ENCODE measurements around the gene PTGDS.

Gene PTGDS

GRCh38 chr9:137023583-137023991, 46.3 kb downstream of the PTGDS start:
- H3K9me3 ChIP-seq (ENCODE audit: control insufficient read depth, insufficient read depth, low read depth, low read length), result no peaks in the 10 kb centered on the region
- ChIA-PET CTCF (interaction anchor here (0.6 to 3.7 kb wide), 2 partner anchors 9 to 12 kb away, joined by 3 to 19 read pairs; no protein-coding TSS in a partner anchor), POLR2A (interaction anchor here (1.1 kb wide), 1 partner anchor 184 kb away, joined by 3 read pairs; no protein-coding TSS in a partner anchor)
- H3K27ac ChIP-seq (ENCODE audit: extremely low read depth, low read depth, low read length), result no peak overlapping the region
- H3K4me3 ChIP-seq (ENCODE audit: low read depth, low read length), result no peak overlapping the region
- peak; percentile 90 for TF ChIP-seq ZIC2 (tag by site-specific recombination; IDR thresholded peaks at IDR 0.05)
- no peak for TF ChIP-seq RBAK (tag by site-specific recombination; IDR thresholded peaks at IDR 0.05)
- peak; percentile 72 for TF ChIP-seq GLIS1 (tag by site-specific recombination; IDR thresholded peaks at IDR 0.05)
- H3K36me3 ChIP-seq (ENCODE audit: control insufficient read depth in 2 of 2, insufficient read depth in 1 of 2, low read length in 2 of 2), result peaks cover 0 to 13% of the 10 kb centered on the region in 2 experiments; a peak in 1 of 3 replicates
- peaks cover 2% of the 10 kb centered on the region; the same call in 1 of the 2 replicates for H3K4me1 ChIP-seq (ENCODE audit: control insufficient read depth, insufficient read depth, low read length)

GRCh38 chr9:137025517-137025966, 48.2 kb downstream of the PTGDS start:
- POLR2A ChIA-PET, result interaction anchor here (1.0 to 1.9 kb wide), 3 partner anchors 9 to 61 kb away, joined by 4 to 6 read pairs (median 4); partner anchors contain the start of gene PAXX
- CTCF ChIA-PET, result interaction anchor here (0.9 to 5.8 kb wide), 6 partner anchors 10 to 81 kb away, joined by 3 to 86 read pairs (median 13); partner anchors contain the start of genes FBXW5 and SAPCD2
- Histone ChIP-seq H3K4me1 (ENCODE audit: control insufficient read depth, insufficient read depth, low read length) (peaks cover 2% of the 10 kb centered on the region; the same call in 1 of the 2 replicates), H3K36me3 (ENCODE audit: control insufficient read depth in 2 of 2, insufficient read depth in 1 of 2, low read length in 2 of 2) (peaks cover 0 to 8% of the 10 kb centered on the region in 2 experiments; a peak in 1 of 3 replicates), H3K27ac (ENCODE audit: extremely low read depth, low read depth, low read length) (no peak overlapping the region), H3K9me3 (ENCODE audit: control insufficient read depth, insufficient read depth, low read depth, low read length) (no peaks in the 10 kb centered on the region), H3K4me3 (ENCODE audit: low read depth, low read length) (no peak overlapping the region)
- TF ChIP-seq, protein P1, sequence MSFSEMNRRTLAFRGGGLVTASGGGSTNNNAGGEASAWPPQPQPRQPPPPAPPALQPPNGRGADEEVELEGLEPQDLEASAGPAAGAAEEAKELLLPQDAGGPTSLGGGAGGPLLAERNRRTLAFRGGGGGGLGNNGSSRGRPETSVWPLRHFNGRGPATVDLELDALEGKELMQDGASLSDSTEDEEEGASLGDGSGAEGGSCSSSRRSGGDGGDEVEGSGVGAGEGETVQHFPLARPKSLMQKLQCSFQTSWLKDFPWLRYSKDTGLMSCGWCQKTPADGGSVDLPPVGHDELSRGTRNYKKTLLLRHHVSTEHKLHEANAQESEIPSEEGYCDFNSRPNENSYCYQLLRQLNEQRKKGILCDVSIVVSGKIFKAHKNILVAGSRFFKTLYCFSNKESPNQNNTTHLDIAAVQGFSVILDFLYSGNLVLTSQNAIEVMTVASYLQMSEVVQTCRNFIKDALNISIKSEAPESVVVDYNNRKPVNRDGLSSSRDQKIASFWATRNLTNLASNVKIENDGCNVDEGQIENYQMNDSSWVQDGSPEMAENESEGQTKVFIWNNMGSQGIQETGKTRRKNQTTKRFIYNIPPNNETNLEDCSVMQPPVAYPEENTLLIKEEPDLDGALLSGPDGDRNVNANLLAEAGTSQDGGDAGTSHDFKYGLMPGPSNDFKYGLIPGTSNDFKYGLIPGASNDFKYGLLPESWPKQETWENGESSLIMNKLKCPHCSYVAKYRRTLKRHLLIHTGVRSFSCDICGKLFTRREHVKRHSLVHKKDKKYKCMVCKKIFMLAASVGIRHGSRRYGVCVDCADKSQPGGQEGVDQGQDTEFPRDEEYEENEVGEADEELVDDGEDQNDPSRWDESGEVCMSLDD (tag by site-specific recombination; IDR thresholded peaks at IDR 0.05), result no peak
- TF ChIP-seq ZNF404 (tag by site-specific recombination; IDR thresholded peaks at IDR 0.05) (no peak), ZNF174 (tag by site-specific recombination; IDR thresholded peaks at IDR 0.05) (no peak), ZNF133 (tag by site-specific recombination; IDR thresholded peaks at IDR 0.05) (no peak), ZBTB1 (tag by site-specific recombination; IDR thresholded peaks at IDR 0.05) (no peak), EGR2 (tag by site-specific recombination; IDR thresholded peaks at IDR 0.05; ENCODE audit: low read depth) (0 out of 2 replicates have a peak, but pooled peaks have one; percentile 15), SCRT2 (tag by site-specific recombination; IDR thresholded peaks at IDR 0.05) (peak; percentile 71), ZNF2 (tag by site-specific recombination; IDR thresholded peaks at IDR 0.05) (no peak), ZSCAN23 (tag by site-specific recombination; IDR thresholded peaks at IDR 0.05) (no peak), ZFHX2 (tag by site-specific recombination; conservative IDR thresholded peaks at IDR 0.05) (peak; percentile 54), WT1 (tag by site-specific recombination; IDR thresholded peaks at IDR 0.05) (no peak)
- TF ChIP-seq, protein P2, sequence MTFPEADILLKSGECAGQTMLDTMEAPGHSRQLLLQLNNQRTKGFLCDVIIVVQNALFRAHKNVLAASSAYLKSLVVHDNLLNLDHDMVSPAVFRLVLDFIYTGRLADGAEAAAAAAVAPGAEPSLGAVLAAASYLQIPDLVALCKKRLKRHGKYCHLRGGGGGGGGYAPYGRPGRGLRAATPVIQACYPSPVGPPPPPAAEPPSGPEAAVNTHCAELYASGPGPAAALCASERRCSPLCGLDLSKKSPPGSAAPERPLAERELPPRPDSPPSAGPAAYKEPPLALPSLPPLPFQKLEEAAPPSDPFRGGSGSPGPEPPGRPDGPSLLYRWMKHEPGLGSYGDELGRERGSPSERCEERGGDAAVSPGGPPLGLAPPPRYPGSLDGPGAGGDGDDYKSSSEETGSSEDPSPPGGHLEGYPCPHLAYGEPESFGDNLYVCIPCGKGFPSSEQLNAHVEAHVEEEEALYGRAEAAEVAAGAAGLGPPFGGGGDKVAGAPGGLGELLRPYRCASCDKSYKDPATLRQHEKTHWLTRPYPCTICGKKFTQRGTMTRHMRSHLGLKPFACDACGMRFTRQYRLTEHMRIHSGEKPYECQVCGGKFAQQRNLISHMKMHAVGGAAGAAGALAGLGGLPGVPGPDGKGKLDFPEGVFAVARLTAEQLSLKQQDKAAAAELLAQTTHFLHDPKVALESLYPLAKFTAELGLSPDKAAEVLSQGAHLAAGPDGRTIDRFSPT (tag by site-specific recombination; IDR thresholded peaks at IDR 0.05), result peak; percentile 77; the same call in 1 of the 2 replicates

DNA sequence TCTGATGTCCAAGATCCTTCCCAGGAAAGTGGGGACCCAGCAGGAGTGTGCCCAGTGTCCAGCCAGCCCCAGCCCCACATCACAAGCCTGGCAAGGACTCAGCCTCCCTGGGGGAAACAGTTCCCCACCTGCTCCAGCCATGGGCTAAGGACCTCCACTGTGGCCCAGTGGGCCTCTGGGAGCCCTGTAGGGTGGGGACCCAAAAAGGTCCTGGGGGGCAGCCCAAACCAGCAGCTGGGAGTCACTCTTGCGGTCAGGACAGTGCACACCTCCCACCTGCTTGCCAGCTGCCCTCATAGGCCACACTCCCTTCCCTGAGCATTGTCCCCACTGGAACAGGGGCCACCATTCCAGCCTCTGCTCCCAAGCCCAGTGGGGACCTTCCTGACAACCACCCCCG, 49.1 kb downstream of the PTGDS start:
- H3K4me3 ChIP-seq (ENCODE audit: low read depth, low read length), result no peak overlapping the region
- TF ChIP-seq ZNF366 (tag by site-specific recombination; conservative IDR thresholded peaks at IDR 0.05) (no peak), GLIS2 (tag by site-specific recombination; IDR thresholded peaks at IDR 0.05) (0 out of 2 replicates have a peak, but pooled peaks have one; percentile 58), ZNF37A (tag by site-specific recombination; IDR thresholded peaks at IDR 0.05) (no peak), BCL11B (tag by site-specific recombination; IDR thresholded peaks at IDR 0.05; ENCODE audit: low read depth) (peak; percentile 58; the same call in 1 of the 2 replicates), ZBTB8A (tag by site-specific recombination; IDR thresholded peaks at IDR 0.05) (peak; percentile 50)
- no peak overlapping the region for H3K27ac ChIP-seq (ENCODE audit: extremely low read depth, low read depth, low read length)
- peaks cover 2% of the 10 kb centered on the region; the same call in 1 of the 2 replicates for H3K4me1 ChIP-seq (ENCODE audit: control insufficient read depth, insufficient read depth, low read length)
- POLR2A ChIA-PET, result interaction anchor here (0.5 to 1.9 kb wide), 4 partner anchors 9 to 204 kb away, joined by 3 to 6 read pairs (median 4); partner anchors contain the start of gene PAXX
- no peaks in the 10 kb centered on the region for H3K9me3 ChIP-seq (ENCODE audit: control insufficient read depth, insufficient read depth, low read depth, low read length)
- CTCF ChIA-PET, result interaction anchor here (0.7 to 5.8 kb wide), 12 partner anchors 8 to 239 kb away, joined by 3 to 86 read pairs (median 6); partner anchors contain the start of genes FBXW5, SAPCD2 and TMEM141
- peaks cover 0 to 4% of the 10 kb centered on the region in 2 experiments; a peak in 1 of 3 replicates for H3K36me3 ChIP-seq (ENCODE audit: control insufficient read depth in 2 of 2, insufficient read depth in 1 of 2, low read length in 2 of 2)

All from HEK293 (cell line).